Epithelial cell of prostate (primary cell): Measurements from ENCODE around the gene CCNYL1.
"Not testable (repeated sequence)": the region's sequence is repeated elsewhere in the genome, so short reads cannot be mapped to it uniquely, and the experiment has no call there.

Experiments
- DNase-seq: peaks from one replicate; pipeline ENCODE4 v3.0.0-alpha.2; 2011; ENCODE audit warnings: low read depth, low spot score
- H3K27ac ChIP-seq: fragments of 450-650 bp; 2 replicates; pipeline ENCODE4 v1.5.1; 2017; ENCODE audit warnings: mild to moderate bottlenecking

CCNYL1 gene

GRCh38 chr2:207731138-207731537 is 19.7 kb downstream of the CCNYL1 start:
- H3K27ac ChIP-seq = no peak overlapping the region
- DNase-seq = no peak

GRCh38 chr2:207733597-207734240 is 22.3 kb downstream of the CCNYL1 start:
- H3K27ac ChIP-seq = no peak overlapping the region

GRCh38 chr2:207734264-207734635 is 22.8 kb downstream of the CCNYL1 start:
- DNase-seq = no peak
- H3K27ac ChIP-seq = no peak overlapping the region

More at GRCh38 chr2:207733597-207734240, 22.3 kb downstream of the CCNYL1 start:
- no peak for DNase-seq

GRCh38 chr2:207734636-207735512 is 23.4 kb downstream of the CCNYL1 start:
- DNase-seq = no peak
- H3K27ac ChIP-seq = no peak overlapping the region

GRCh38 chr2:207735513-207735859 is 24.0 kb downstream of the CCNYL1 start:
- DNase-seq, H3K27ac ChIP-seq: not testable (repeated sequence)

GRCh38 chr2:207743514-207743913 is 32.1 kb downstream of the CCNYL1 start:
- no peak overlapping the region for H3K27ac ChIP-seq
- DNase-seq = no peak

GRCh38 chr2:207744050-207744449 is 32.6 kb downstream of the CCNYL1 start:
- DNase-seq = no peak
- H3K27ac ChIP-seq = no peak overlapping the region

GRCh38 chr2:207744451-207744850 is 33.0 kb downstream of the CCNYL1 start:
- H3K27ac ChIP-seq = no peak overlapping the region
- no peak for DNase-seq

- DNase-seq = no peak
- no peak overlapping the region for H3K27ac ChIP-seq
Measured at GRCh38 chr2:207746131-207746530, 34.7 kb downstream of the CCNYL1 start.

GRCh38 chr2:207747653-207748560 is 36.5 kb downstream of the CCNYL1 start:
- no peak overlapping the region for H3K27ac ChIP-seq
- DNase-seq = no peak

- no peak for DNase-seq
- no peak overlapping the region for H3K27ac ChIP-seq
Measured at GRCh38 chr2:207748993-207749392, 37.6 kb downstream of the CCNYL1 start.

- H3K27ac ChIP-seq = no peak overlapping the region
- DNase-seq = no peak
Measured at GRCh38 chr2:207749873-207750272, 38.4 kb downstream of the CCNYL1 start.

GRCh38 chr2:207750345-207750744 is 38.9 kb downstream of the CCNYL1 start:
- DNase-seq = no peak
- no peak overlapping the region for H3K27ac ChIP-seq

- no peak overlapping the region for H3K27ac ChIP-seq
- DNase-seq = no peak
Measured at GRCh38 chr2:207750876-207751275, 39.4 kb downstream of the CCNYL1 start.

- not testable (repeated sequence) for H3K27ac ChIP-seq, DNase-seq
Measured at GRCh38 chr2:207753688-207754087, 42.2 kb downstream of the CCNYL1 start.

- no peak overlapping the region for H3K27ac ChIP-seq
- no peak for DNase-seq
Measured at GRCh38 chr2:207754498-207755383, 43.3 kb downstream of the CCNYL1 start.

GRCh38 chr2:207758025-207758424 is 46.6 kb downstream of the CCNYL1 start:
- DNase-seq = no peak
- H3K27ac ChIP-seq = no peak overlapping the region

GRCh38 chr2:207759890-207760289 is 48.5 kb downstream of the CCNYL1 start:
- no peak overlapping the region for H3K27ac ChIP-seq
- no peak for DNase-seq

- no peak for DNase-seq
- H3K27ac ChIP-seq = no peak overlapping the region
Measured at GRCh38 chr2:207760453-207760852, 49.0 kb downstream of the CCNYL1 start.

GRCh38 chr2:207761426-207761825 is 50.0 kb downstream of the CCNYL1 start:
- DNase-seq, H3K27ac ChIP-seq: not testable (repeated sequence)
